Kidney (tissue), 14 donors: Measurements from ENCODE around the gene HDDC3. TPM values are rescaled to one million over a fixed set of nuclear protein-coding genes. Genes with fewer than 3 reads are reported as not detected.

Experiments
- DNase-seq, 5 donors: peaks; one replicate each; pipeline ENCODE4 v3.0.0-alpha.2; 2013 to 2020
- FAIRE-seq: peaks from 2 replicates; lab custom pipeline; 2012; peaks lifted over from hg19 to GRCh38; lab: Jason Lieb, UNC
- H3K27ac ChIP-seq, 2 donors: one replicate each; pipeline ENCODE4 v1.7.0; 2013; ENCODE audit warnings: low read depth in 2 of 2, low read length in 2 of 2, inconsistent platforms in 1 of 2
- H3K27me3 ChIP-seq: one replicate; pipeline ENCODE4 v1.7.1; 2013; ENCODE audit warnings: low read length, inconsistent platforms; ENCODE audit not compliant: control insufficient read depth, insufficient read depth
- H3K36me3 ChIP-seq, 3 donors: one replicate each; pipeline versions ENCODE4 v1.7.0 to v1.7.1; 2013; ENCODE audit warnings: low read length in 3 of 3, control low read depth in 1 of 3, inconsistent platforms in 1 of 3; ENCODE audit not compliant: insufficient read depth in 3 of 3, control insufficient read depth in 2 of 3
- H3K4me1 ChIP-seq, 3 donors: one replicate each; pipeline versions ENCODE4 v1.7.0 to v1.7.1; 2013; ENCODE audit warnings: low read length in 3 of 3, inconsistent platforms in 1 of 3, low read depth in 1 of 3; ENCODE audit not compliant: control insufficient read depth in 2 of 3, insufficient read depth in 2 of 3
- H3K4me3 ChIP-seq, 3 donors: one replicate each; pipeline versions ENCODE4 v1.7.0 to v1.8.1; 2013; ENCODE audit warnings: low read length in 3 of 3, control low read depth in 1 of 3, inconsistent platforms in 1 of 3
- H3K9ac ChIP-seq, 3 donors: one replicate each; pipeline versions ENCODE4 v1.7.0 to v1.7.1; 2013; ENCODE audit warnings: low read length in 3 of 3, control low read depth in 1 of 3, inconsistent platforms in 1 of 3
- H3K9me3 ChIP-seq, 3 donors: one replicate each; pipeline versions ENCODE4 v1.7.0 to v1.7.1; 2013; ENCODE audit warnings: low read length in 3 of 3, control low read depth in 1 of 3, inconsistent platforms in 1 of 3; ENCODE audit not compliant: control insufficient read depth in 2 of 3, insufficient read depth in 1 of 3
- intact Hi-C: fragments of 100-400 bp; cut with DNase I; formaldehyde crosslinking; loops from one replicate; pipeline ENCODE4 v1.11.1; 2022
- polyA plus RNA-seq: library from polyadenylated mRNA; stranded (reverse); fragments of 350-450 nt; fragmentation: Illumina TruSeq; extraction: RNeasy Lipid Tissue Mini Kit (QIAGEN cat#74804); gene quantifications from one replicate; pipeline ENCODE4 v1.2.3, GENCODE V29; 2014; ENCODE audit warnings: low read depth, low replicate concordance; ENCODE audit not compliant: insufficient read depth
- total RNA-seq: library from RNA; stranded (reverse); fragmentation: NEBNext Ultra II Directional; extraction: Animal tissue kit (Norgen Biotek cat#: 25700); gene quantifications from one replicate; pipeline ENCODE4 v1.2.1, GENCODE V29; 2021
- TF ChIP-seq, protein P1 (sequence below): IDR thresholded peaks from 3 replicates; pipeline ENCODE4 v1.5.1; 2012; ENCODE audit warnings: mild to moderate bottlenecking, moderate library complexity, borderline replicate concordance; ENCODE audit not compliant: insufficient read depth; ENCODE audit errors: extremely low read depth
- donor health status: control.
- donor health status: control.
- donor health status: control.
- donor health status: control.
- donor health status: control.
- donor health status: DM: yes; HTN: yes; CAD: no.
- donor health status: Normal renal cell carcinoma (clear cell type).

The HDDC3 gene
- total and polyA plus RNA-seq, 2 donors from 2014 or later: 15.5 to 47.3 TPM

DNA sequence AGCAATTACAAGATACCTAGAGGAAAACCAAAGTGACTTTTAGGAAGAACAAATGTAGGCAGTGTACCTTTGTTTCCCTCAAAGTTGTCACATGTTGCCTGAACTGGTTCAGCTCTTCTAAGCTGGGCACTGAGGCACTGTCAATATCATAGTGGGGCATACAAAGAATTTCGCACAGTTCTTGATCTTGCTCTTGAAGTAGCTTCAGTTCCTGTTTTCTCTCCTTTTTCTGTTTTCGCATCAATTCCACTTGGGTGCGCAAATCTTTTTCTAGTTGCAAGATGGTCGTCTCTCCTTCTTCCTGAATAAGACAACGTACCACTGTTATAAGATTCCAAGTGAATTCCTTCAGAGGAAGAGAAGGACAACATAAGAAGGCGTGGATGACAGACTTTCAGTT is 49.3 kb upstream of the HDDC3 start:
- TF ChIP-seq, protein P1, sequence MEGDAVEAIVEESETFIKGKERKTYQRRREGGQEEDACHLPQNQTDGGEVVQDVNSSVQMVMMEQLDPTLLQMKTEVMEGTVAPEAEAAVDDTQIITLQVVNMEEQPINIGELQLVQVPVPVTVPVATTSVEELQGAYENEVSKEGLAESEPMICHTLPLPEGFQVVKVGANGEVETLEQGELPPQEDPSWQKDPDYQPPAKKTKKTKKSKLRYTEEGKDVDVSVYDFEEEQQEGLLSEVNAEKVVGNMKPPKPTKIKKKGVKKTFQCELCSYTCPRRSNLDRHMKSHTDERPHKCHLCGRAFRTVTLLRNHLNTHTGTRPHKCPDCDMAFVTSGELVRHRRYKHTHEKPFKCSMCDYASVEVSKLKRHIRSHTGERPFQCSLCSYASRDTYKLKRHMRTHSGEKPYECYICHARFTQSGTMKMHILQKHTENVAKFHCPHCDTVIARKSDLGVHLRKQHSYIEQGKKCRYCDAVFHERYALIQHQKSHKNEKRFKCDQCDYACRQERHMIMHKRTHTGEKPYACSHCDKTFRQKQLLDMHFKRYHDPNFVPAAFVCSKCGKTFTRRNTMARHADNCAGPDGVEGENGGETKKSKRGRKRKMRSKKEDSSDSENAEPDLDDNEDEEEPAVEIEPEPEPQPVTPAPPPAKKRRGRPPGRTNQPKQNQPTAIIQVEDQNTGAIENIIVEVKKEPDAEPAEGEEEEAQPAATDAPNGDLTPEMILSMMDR: no peak
- no peak overlapping the region for H3K9ac ChIP-seq
- H3K4me3 ChIP-seq: no peak overlapping the region
- H3K27me3 ChIP-seq: no peaks in the 10 kb centered on the region
- H3K9me3 ChIP-seq: no peaks in the 10 kb centered on the region
- H3K27ac ChIP-seq: no peak overlapping the region
- DNase-seq: no peak
- H3K36me3 ChIP-seq: no peaks in the 10 kb centered on the region
- no peak for FAIRE-seq
- intact Hi-C loops: no loop called here
- no peaks in the 10 kb centered on the region for H3K4me1 ChIP-seq

- intact Hi-C loops: no loop called here
- Histone ChIP-seq H3K4me3 (no peak overlapping the region), H3K27me3 (no peaks in the 10 kb centered on the region), H3K27ac (no peak overlapping the region), H3K4me1 (no peaks in the 10 kb centered on the region), H3K36me3 (no peaks in the 10 kb centered on the region), H3K9ac (no peak overlapping the region), H3K9me3 (no peaks in the 10 kb centered on the region)
- FAIRE-seq: no peak
- TF ChIP-seq, protein P1: no peak
- no peak for DNase-seq
Measured at GRCh38 chr15:90979582-90979981, 47.2 kb upstream of the HDDC3 start.

- H3K9me3 ChIP-seq: no peaks in the 10 kb centered on the region
- TF ChIP-seq, protein P1: no peak
- peaks cover 0 to 2% (median 0%) of the 10 kb centered on the region in 3 donors for H3K36me3 ChIP-seq
- intact Hi-C loops: no loop called here
- H3K27me3 ChIP-seq: no peaks in the 10 kb centered on the region
- H3K4me3 ChIP-seq: no peak overlapping the region
- FAIRE-seq (no peak), DNase-seq (no peak)
- H3K4me1 ChIP-seq: no peaks in the 10 kb centered on the region
- H3K9ac ChIP-seq: no peak overlapping the region
- H3K27ac ChIP-seq: no peak overlapping the region
Measured at GRCh38 chr15:90974216-90974615, 41.9 kb upstream of the HDDC3 start.

GRCh38 chr15:90972133-90972532 is 39.8 kb upstream of the HDDC3 start:
- H3K9ac ChIP-seq: no peak overlapping the region
- no peak overlapping the region for H3K4me3 ChIP-seq
- H3K36me3 ChIP-seq: peaks cover under 1 to 6% (median 2%) of the 10 kb centered on the region in 3 donors
- H3K4me1 ChIP-seq: no peaks in the 10 kb centered on the region
- no peaks in the 10 kb centered on the region for H3K9me3 ChIP-seq
- DNase-seq: no peak
- H3K27ac ChIP-seq: no peak overlapping the region
- FAIRE-seq: no peak
- TF ChIP-seq, protein P1: no peak
- intact Hi-C loops: no loop called here
- H3K27me3 ChIP-seq: no peaks in the 10 kb centered on the region
